ENCODE results near the gene SGSM2.

DNA sequence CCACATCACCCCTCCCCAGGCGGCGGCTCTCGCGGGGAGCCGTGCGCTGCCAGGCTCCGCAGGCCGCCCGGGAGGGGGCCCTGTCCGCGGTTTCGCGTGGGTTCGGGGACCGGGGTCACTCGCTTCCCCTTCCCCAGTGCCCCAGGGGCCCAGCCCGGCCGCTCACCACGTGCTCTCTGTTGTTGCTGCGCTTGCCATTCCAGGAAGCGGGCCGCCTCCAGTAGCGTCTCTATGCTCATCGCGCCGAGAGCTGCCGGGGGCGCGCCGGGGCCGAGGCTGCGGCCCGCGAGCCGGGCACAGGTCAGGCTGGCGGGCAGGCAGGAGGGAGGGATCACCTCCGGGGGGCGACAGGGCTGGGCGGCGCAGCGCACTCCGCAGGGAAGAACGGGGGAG lies 63.2 kb downstream of the SGSM2 start:
- TF ChIP-seq EP300 (IDR thresholded peaks at IDR 0.05): no peak
- TF ChIP-seq POLR2A (IDR thresholded peaks at IDR 0.05): no peak
- TF ChIP-seq, protein P1, sequence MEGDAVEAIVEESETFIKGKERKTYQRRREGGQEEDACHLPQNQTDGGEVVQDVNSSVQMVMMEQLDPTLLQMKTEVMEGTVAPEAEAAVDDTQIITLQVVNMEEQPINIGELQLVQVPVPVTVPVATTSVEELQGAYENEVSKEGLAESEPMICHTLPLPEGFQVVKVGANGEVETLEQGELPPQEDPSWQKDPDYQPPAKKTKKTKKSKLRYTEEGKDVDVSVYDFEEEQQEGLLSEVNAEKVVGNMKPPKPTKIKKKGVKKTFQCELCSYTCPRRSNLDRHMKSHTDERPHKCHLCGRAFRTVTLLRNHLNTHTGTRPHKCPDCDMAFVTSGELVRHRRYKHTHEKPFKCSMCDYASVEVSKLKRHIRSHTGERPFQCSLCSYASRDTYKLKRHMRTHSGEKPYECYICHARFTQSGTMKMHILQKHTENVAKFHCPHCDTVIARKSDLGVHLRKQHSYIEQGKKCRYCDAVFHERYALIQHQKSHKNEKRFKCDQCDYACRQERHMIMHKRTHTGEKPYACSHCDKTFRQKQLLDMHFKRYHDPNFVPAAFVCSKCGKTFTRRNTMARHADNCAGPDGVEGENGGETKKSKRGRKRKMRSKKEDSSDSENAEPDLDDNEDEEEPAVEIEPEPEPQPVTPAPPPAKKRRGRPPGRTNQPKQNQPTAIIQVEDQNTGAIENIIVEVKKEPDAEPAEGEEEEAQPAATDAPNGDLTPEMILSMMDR (IDR thresholded peaks at IDR 0.05): no peak

All from tibial nerve (tissue), 4 donors.